ENCODE results near the gene GSTO2. TPM values are rescaled to one million over a fixed set of nuclear protein-coding genes. Genes with fewer than 3 reads are reported as not detected.
A peak's percentile ranks its signal among the peaks of the same experiment; 100 is the strongest.

GSTO2 gene
- total RNA-seq, 2 donors from 2014 or later = 0.28 to 1.4 TPM

DNA sequence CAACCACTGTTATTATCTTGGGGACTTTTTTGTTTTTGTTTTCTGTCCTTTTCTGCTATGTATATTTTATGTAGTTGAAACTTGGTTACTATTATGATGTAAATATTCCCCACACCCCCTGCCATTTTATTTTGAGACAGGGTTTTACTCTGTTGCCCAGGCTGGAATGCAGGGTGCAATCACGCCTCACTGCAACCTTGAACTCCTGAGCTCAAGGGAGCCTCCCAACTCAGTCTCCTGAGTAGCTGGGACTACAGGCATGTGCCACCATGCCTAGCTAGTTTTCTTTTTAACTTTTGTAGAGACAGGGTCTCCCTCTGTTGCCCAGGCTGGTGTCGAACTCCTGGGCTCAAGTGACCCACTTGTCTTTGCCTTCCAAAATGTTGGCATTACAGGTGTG is 18.0 kb downstream of the GSTO2 start:
- Mint-ChIP-seq H3K27ac (no peak overlapping the region), H3K36me3 (ENCODE audit: low read depth) (no peaks in the 10 kb centered on the region), H3K9me3 (no peaks in the 10 kb centered on the region), H3K4me3 (no peak overlapping the region), H3K4me1 (peaks cover 7% of the 10 kb centered on the region), H3K27me3 (peaks cover 17% of the 10 kb centered on the region)
- no peak for ATAC-seq (replicated peaks)

DNA sequence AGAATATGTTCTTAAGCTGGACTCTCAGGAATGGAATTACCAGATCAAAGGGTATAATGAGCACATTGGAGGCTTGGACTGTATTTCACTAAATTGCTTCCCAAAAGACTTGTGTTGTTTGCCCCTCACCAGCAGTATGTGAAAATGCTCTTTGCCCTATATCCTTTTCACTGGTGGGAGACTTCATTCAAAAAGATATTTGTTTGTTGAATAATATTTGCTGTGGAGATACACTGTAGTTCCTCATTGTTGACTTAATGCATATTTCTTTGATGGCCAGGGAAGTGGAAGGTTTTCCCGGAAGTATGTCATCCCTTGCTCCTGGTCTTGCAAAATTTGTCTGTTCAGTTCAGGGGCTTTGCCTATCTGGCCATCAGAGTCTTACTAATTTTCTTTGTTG is 19.4 kb downstream of the GSTO2 start:
- no peak overlapping the region for H3K27ac Mint-ChIP-seq
- no peaks in the 10 kb centered on the region for H3K36me3 Mint-ChIP-seq (ENCODE audit: low read depth)
- peaks cover 14% of the 10 kb centered on the region for H3K4me1 Mint-ChIP-seq
- H3K27me3 Mint-ChIP-seq = peaks cover 17% of the 10 kb centered on the region
- H3K4me3 Mint-ChIP-seq = no peak overlapping the region
- no peaks in the 10 kb centered on the region for H3K9me3 Mint-ChIP-seq
- ATAC-seq (replicated peaks) = no peak

DNA sequence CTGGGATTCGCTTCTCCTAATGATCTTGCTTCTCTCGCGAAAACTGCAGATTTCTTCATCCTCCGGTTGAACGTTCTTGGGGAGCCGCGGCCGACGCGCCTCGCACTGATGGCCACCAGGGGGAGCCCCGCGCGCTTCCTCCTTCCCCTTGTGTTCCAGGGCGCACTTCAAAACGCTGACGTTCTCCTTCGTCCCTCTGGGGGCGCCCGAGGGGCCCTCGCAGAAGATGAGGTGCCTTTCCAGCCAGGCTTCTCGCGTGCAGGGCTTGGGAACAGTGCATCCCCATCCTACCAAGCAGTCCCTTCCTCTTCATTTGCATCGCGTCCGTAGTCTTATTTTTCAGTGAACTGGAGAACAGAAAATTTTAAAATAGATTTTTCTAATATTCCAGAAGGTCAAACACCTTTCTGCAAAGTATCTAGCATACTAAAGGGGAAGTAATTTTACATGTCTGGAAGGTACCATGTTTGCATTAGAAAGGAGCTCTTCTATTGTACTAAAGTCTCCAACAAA is 22.5 kb downstream of the GSTO2 start:
- peak overlapping the region; percentile 8 for H3K27ac Mint-ChIP-seq
- no peak overlapping the region for H3K4me3 Mint-ChIP-seq
- peak; percentile 95 for ATAC-seq (replicated peaks)
- peaks cover 14% of the 10 kb centered on the region for H3K4me1 Mint-ChIP-seq
- H3K36me3 Mint-ChIP-seq (ENCODE audit: low read depth) = no peaks in the 10 kb centered on the region
- peaks cover 17% of the 10 kb centered on the region for H3K27me3 Mint-ChIP-seq
- H3K9me3 Mint-ChIP-seq = no peaks in the 10 kb centered on the region

DNA sequence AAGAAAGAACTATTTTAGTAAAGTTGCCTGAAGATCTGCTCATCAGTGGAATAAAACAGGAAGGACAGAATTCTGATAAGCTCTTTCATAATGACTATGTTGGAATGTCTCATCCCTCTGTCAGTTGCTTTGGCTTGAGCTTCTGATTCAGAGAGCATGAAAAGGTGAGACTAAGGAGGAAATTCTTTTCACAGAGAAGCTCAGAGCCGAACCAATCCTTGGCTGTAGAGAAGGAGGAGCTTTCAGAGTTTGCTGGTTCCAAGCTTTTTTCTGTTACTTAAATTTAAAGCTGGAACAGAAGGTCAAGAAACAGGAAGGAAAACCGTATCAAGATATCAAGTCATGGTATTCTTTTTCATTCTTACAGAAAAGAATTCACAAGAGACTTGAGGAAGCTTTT is 24.0 kb downstream of the GSTO2 start:
- no peaks in the 10 kb centered on the region for H3K9me3 Mint-ChIP-seq

DNA sequence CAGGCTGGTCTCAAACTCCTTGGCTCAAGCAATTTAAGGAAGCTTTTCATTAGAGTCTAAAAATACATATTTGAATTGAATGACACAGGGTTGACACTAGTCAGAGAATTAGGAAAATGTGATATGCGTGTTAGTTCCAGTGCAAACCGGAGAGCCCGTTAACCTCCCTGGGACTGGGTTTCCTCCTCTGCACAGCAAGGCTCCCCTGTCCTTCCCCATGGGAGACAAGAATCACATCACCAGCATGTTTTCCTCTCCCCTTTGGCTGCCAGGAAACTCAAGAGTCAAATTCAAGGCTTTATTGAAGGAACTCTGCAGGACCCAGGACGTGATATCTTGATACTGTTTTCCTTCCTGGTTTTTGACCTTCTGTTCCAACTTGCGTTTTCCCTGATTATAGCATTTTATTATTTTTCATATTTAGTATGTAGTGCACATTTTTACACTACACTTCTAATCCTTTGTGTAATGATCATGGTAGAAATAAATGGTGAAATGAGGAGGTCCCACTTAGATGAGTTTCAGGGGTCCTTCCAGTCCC is 24.9 kb downstream of the GSTO2 start:
- Mint-ChIP-seq H3K27ac (no peak overlapping the region), H3K4me1 (peaks cover 14% of the 10 kb centered on the region), H3K4me3 (no peak overlapping the region), H3K9me3 (no peaks in the 10 kb centered on the region), H3K27me3 (peaks cover 13% of the 10 kb centered on the region), H3K36me3 (ENCODE audit: low read depth) (no peaks in the 10 kb centered on the region)
- ATAC-seq (replicated peaks) = no peak

More for the DNA sequence above, 24.0 kb downstream of the GSTO2 start:
- peak; percentile 61 for ATAC-seq (replicated peaks)
- H3K36me3 Mint-ChIP-seq (ENCODE audit: low read depth) = no peaks in the 10 kb centered on the region
- H3K27ac Mint-ChIP-seq = peak overlapping the region; percentile 1
- peaks cover 14% of the 10 kb centered on the region for H3K4me1 Mint-ChIP-seq
- peaks cover 17% of the 10 kb centered on the region for H3K27me3 Mint-ChIP-seq
- peak overlapping the region; percentile 1 for H3K4me3 Mint-ChIP-seq

DNA sequence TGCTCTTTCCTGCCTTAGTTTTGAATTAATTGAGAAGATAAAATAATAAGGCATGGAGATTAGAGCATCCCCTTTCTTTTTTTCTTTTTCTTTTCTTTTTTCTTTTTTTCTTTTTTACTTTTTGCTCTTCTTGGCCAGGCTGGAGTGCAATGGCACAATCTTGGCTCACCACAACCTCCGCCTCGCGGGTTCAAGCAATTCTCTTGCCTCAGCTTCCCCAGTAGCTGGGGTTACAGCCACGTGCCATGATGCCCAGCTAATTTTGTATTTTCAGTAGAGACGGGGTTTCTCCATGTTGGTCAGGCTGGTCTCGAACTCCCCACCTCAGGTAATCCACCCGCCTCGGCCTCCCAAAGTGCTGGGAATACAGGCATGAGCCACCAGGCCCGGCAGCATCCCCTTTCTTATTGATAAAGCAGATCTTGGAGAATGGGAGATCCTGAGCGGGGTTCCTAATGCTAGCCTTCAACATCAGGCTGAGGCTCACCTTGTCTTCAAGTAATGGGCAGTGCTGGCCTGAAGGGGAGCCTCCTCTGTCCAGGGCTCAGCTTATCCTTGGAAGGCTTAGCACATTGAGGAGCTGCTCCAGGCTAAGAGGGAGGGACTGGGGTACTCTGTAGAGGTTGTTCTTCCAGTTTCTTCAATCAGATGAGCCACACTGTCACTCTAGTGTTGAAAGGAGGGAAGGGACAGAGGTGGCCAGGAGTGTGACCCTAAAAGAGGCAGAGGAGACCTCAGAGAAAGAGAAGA is 27.9 kb downstream of the GSTO2 start:
- no peaks in the 10 kb centered on the region for H3K27me3 Mint-ChIP-seq
- no peak for ATAC-seq (replicated peaks)
- H3K36me3 Mint-ChIP-seq (ENCODE audit: low read depth) = no peaks in the 10 kb centered on the region
- no peaks in the 10 kb centered on the region for H3K9me3 Mint-ChIP-seq
- H3K4me1 Mint-ChIP-seq = peaks cover 12% of the 10 kb centered on the region
- no peak overlapping the region for H3K4me3 Mint-ChIP-seq
- H3K27ac Mint-ChIP-seq = peak overlapping the region; percentile 42

DNA sequence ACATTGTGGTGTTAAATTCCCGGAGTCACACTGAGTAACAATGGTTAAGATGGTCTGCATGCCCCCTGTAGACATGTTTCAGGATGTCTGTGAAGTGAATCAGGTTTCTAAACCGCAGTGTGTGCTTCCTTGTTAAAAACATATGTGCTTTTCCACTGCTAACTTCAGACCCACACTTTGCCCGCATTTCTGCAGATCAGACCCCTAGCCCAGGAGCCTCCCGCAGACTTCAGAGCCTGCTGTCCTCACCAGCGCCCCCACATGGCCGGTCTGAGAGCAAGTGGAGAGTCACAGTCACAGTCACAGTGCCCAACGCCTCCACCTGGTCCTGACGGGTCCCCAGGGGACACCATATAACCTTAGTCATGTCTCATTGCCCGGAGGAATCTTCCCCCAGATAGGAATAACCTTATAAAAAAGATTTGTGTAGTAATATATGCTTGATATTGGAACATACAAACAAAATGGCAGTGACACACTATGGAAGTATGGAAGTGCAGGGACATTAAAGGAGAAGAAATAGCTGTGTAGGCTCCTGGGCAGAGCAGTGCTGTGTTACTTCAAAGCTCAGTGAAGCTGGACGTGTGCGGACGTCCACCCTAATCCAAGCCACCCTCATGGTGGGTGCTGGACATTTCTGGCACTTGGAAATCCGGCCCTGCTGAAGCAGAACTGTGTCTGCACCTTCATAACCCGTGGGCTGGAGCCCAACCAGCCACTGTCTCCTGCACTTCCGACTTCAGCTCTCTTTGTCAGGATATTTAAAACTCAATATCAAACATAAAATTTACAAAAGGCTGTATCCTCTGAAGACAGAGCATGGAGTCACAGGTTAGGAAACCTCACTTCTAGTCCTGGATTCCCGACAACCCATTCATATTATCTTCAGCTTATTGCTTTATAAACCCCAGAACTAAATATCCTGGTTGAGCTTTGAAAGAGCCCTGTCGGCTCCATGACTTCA is 29.0 kb downstream of the GSTO2 start:
- H3K36me3 Mint-ChIP-seq (ENCODE audit: low read depth) = no peaks in the 10 kb centered on the region
- peaks cover 8% of the 10 kb centered on the region for H3K4me1 Mint-ChIP-seq
- H3K27ac Mint-ChIP-seq = no peak overlapping the region
- no peak overlapping the region for H3K4me3 Mint-ChIP-seq
- no peaks in the 10 kb centered on the region for H3K27me3 Mint-ChIP-seq
- ATAC-seq (replicated peaks) = peak; percentile 31
- H3K9me3 Mint-ChIP-seq = no peaks in the 10 kb centered on the region

DNA sequence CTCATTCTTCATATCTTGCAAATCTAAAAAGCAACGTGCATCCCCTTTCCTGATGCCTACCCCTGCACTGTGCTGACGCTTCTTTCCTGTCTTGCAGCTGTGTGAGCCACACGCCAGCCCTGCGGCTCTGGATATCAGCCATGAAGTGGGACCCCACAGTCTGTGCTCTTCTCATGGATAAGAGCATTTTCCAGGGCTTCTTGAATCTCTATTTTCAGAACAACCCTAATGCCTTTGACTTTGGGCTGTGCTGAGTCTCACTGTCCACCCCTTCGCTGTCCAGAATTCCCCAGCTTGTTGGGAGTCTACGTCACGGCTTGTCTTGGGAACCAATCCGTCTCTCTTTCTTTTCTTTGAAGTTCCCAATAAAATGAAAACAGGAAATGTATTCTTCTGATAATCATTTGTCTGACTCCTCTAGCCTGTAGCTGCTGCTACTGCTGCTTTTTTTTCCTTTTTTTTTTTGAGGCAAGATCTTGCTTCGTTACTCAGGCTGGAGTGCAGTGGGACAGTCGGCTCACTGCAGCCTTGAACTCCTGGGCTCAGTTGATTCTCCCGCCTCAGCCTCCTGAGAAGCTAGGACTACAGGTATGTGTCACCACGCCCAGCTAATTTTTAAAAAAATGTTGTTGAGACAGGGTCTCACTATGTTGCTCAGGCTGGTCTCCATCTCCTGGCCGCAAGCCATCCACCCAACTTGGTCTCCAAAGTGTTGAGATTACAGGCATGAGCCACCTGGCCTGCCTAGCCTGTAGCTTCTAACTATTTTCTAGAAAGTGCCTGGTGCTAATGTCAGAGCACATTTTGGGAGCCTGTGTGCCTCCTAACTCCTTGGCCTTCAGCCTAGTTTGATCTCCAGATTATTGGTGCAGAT is 30.3 kb downstream of the GSTO2 start:
- H3K27me3 Mint-ChIP-seq = no peaks in the 10 kb centered on the region
- H3K4me1 Mint-ChIP-seq = peaks cover 5% of the 10 kb centered on the region
- no peak overlapping the region for H3K27ac Mint-ChIP-seq
- ATAC-seq (replicated peaks) = no peak
- H3K36me3 Mint-ChIP-seq (ENCODE audit: low read depth) = no peaks in the 10 kb centered on the region
- no peak overlapping the region for H3K4me3 Mint-ChIP-seq
- H3K9me3 Mint-ChIP-seq = no peaks in the 10 kb centered on the region

DNA sequence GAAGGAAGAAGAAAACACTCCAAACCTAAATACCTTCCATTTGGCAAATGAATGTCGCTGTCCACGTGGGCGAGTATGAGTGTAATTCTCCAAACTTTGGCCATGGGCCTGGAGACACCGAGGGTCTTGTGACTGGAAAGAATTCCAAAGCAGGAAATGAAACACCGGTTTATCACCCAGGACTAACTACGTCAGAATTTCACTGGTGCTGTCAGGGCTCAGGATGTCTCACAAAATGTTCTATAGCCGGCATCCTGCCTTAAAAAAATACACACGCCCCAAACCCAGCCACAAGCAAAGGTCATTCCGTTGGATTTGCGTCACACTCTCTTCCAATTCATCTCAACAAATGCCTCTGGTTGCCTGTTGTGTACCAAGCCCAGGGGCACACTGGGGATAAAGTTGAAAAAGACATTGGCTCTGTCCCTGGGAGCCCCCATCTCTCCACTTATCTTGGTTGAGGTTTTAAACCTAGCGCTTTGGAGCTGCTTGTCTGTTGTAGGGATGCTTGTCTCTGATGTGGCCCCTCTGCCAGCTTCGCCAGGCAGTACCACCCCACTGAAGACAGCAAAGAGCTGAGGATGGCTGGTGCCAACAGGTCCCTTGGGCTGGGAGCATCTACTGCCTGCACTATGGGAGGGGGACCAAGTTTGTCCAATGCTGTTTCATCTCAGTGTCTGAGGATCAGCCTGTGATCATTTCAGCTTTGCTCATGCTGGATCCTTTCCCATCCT is 31.2 kb downstream of the GSTO2 start:
- H3K4me3 Mint-ChIP-seq = no peak overlapping the region
- no peaks in the 10 kb centered on the region for H3K9me3 Mint-ChIP-seq
- H3K27me3 Mint-ChIP-seq = no peaks in the 10 kb centered on the region
- peak overlapping the region; percentile 65 for H3K27ac Mint-ChIP-seq
- ATAC-seq (replicated peaks) = no peak
- H3K36me3 Mint-ChIP-seq (ENCODE audit: low read depth) = no peaks in the 10 kb centered on the region
- H3K4me1 Mint-ChIP-seq = peaks cover 5% of the 10 kb centered on the region

DNA sequence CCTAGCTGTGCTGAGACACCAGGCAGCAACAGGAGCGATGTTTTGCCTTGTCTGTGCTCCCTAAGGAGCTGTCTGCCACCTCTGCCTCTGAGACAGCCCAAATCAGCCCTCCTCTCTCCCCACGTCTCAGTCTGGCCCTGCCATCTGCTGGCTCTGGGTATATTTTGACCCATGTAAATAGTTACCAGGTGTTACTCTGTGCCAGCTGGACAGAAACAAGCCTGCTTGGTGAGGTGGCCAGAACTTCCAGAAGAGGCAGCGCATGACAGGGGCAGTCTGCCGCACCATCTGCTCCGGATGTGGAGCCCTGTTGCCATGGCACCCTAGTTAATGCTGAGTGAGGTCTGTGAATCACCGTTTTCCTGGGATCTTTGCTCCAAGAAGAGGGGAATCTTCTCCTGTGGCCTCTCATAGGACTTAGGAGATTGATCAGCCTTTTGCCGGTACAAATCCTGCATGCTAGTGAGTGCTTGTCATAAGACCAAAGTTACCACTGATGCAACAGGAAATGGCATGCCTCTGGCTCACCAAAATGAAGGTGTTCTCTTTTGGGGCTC is 31.8 kb downstream of the GSTO2 start:
- peak; percentile 63 for ATAC-seq (replicated peaks)
- peak overlapping the region; percentile 65 for H3K27ac Mint-ChIP-seq
- peaks cover 8% of the 10 kb centered on the region for H3K4me1 Mint-ChIP-seq
- peak overlapping the region; percentile 40 for H3K4me3 Mint-ChIP-seq
- no peaks in the 10 kb centered on the region for H3K36me3 Mint-ChIP-seq (ENCODE audit: low read depth)
- H3K9me3 Mint-ChIP-seq = no peaks in the 10 kb centered on the region
- H3K27me3 Mint-ChIP-seq = no peaks in the 10 kb centered on the region

DNA sequence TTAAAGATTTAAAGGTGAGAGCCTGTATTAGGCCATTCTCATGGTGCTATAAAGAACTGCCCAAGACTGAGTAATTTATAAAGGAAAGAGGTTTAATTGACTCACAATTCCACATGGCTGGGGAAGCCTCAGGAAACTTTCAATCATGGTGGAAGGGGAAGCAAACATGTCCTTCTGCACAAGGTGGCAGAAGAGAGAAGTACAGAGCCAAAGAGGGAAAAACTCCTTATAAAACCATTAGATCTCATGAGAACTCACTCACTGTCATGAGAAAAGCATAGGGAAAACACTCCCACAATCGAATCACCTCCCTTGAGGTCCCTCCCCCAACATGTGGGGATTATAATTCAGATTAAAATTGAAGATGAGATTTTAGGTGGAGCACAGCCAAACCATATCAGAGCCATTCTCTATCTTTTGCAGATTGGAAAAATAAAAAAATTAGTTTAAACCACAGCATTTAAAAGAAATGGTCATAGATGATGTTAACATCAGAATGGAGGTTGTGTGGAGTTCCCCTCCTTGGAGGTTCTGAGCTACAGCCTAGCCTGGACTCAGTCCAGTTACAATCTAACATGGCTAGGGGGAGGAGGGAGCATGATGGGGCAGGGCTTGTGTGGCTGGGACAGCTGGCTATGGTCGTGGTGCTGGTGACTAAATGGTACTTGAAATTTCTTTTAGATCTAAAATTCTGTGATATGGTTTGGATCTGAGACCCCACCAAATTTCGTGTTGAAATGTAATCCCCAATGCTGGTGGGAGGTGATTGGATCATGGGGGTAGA is 33.1 kb downstream of the GSTO2 start:
- ATAC-seq (replicated peaks) = no peak
- Mint-ChIP-seq H3K36me3 (ENCODE audit: low read depth) (no peaks in the 10 kb centered on the region), H3K9me3 (no peaks in the 10 kb centered on the region), H3K4me3 (no peak overlapping the region), H3K27ac (peak overlapping the region; percentile 65), H3K4me1 (peaks cover 16% of the 10 kb centered on the region), H3K27me3 (no peaks in the 10 kb centered on the region)

DNA sequence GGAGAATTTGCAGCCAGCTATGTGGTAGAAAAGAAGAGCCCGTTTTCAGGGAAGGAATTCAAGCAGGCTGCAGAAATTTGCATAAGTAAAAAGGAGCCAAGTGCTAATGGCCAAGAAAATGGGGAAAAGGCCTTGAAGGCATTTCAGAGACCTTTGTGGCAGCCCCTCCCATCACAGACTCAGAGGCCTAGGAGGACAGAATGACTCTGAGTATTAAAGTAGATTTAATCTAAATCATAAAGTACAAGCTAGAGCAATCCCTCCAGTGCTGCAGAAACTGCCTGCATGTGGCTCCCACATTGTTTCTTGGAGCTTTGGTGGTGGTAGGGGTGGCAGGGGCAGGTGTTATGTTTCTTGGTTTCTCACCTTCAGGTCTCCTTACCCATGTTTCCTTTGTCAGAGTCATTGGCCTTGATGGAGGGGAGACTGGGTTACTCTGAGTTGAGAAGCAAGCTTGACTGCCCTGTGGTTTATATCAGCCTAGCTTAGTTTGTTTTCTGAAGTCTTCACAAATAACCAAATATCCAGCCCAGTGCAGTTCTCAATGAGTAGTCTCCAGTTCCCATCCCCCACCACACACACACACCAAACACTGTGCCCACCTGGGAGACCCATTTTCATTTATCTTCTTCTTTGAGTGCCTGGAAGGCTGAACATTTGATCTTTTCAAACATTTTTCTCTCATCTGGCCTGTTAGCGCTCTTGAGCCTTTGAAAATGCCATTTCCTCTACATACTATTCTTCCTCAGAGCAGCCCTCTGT is 34.8 kb downstream of the GSTO2 start:
- Mint-ChIP-seq H3K36me3 (ENCODE audit: low read depth) (no peaks in the 10 kb centered on the region), H3K9me3 (no peaks in the 10 kb centered on the region), H3K4me3 (no peak overlapping the region), H3K27me3 (no peaks in the 10 kb centered on the region), H3K27ac (no peak overlapping the region), H3K4me1 (peaks cover 32% of the 10 kb centered on the region)
- ATAC-seq (replicated peaks) = no peak

Measured in activated T-helper 17 cell treated with anti-CD3 and anti-CD28 coated beads, Interleukin-2, amount 50 U/mL, for 72 hours (primary cell).